HG03280 (cell line): Measurements from ENCODE around the gene ELL.
A peak's percentile ranks its signal among the peaks of the same experiment; 100 is the strongest.
"Not testable (repeated sequence)": the region's sequence is repeated elsewhere in the genome, so short reads cannot be mapped to it uniquely, and the experiment has no call there.

Source experiments
- ATAC-seq: cut with Tn5 transposase; IDR thresholded peaks from one replicate; pipeline ENCODE4 v1.9.1; 2021; ENCODE audit warnings: mild to moderate bottlenecking, moderate library complexity; ENCODE audit not compliant: unreplicated experiment

The ELL gene

GRCh38 chr19:18521692-18522123 lies at the start of gene ELL:
ELL (minus strand) TSS chr19:18522070; CDS start chr19:18522055, 15 bp downstream.
- ATAC-seq = peak; percentile 1

GRCh38 chr19:18568367-18568766 lies 46.5 kb upstream of the ELL start:
- no peak for ATAC-seq

- ATAC-seq = no peak
These were observed 45.1 kb upstream of the ELL start for GRCh38 chr19:18566953-18567352.

GRCh38 chr19:18562086-18562485 lies 40.2 kb upstream of the ELL start:
- no peak for ATAC-seq

- ATAC-seq = no peak
These were observed 37.8 kb upstream of the ELL start for GRCh38 chr19:18559685-18560084.

GRCh38 chr19:18558604-18559003 lies 36.7 kb upstream of the ELL start:
- no peak for ATAC-seq

GRCh38 chr19:18558202-18558555 lies 36.3 kb upstream of the ELL start:
- ATAC-seq = no peak

- peak; percentile 96 for ATAC-seq
These were observed 35.7 kb upstream of the ELL start, which contains the start of gene KXD1 for GRCh38 chr19:18557411-18558201. KXD1 (plus strand) TSS chr19:18557870; CDS start chr19:18562057, 4,187 bp downstream.

- ATAC-seq = no peak
These were observed 29.8 kb upstream of the ELL start for GRCh38 chr19:18551631-18552030.

GRCh38 chr19:18543814-18544475 lies 22.1 kb upstream of the ELL start:
- ATAC-seq = peak; percentile 62

- ATAC-seq = peak; percentile 95
These were observed 21.3 kb upstream of the ELL start, which contains the start of gene FKBP8 for GRCh38 chr19:18542941-18543813. FKBP8 (minus strand) TSS chr19:18543573; CDS start chr19:18541970, 1,603 bp downstream.

- ATAC-seq = no peak
These were observed 20.4 kb upstream of the ELL start for GRCh38 chr19:18541992-18542940.

- no peak for ATAC-seq
These were observed 19.6 kb upstream of the ELL start for GRCh38 chr19:18541258-18541991.

- not testable (repeated sequence) for ATAC-seq
These were observed 18.3 kb upstream of the ELL start for GRCh38 chr19:18540200-18540599.

- no peak for ATAC-seq
These were observed 17.5 kb upstream of the ELL start for GRCh38 chr19:18539372-18539771.

- ATAC-seq = no peak
These were observed 16.2 kb upstream of the ELL start for GRCh38 chr19:18538115-18538514.

GRCh38 chr19:18537431-18537830 lies 15.6 kb upstream of the ELL start:
- no peak for ATAC-seq

- no peak for ATAC-seq
These were observed 14.6 kb upstream of the ELL start for GRCh38 chr19:18536475-18536874.

GRCh38 chr19:18533058-18533457 lies 11.2 kb upstream of the ELL start:
- ATAC-seq = no peak
